Endometrium (tissue), 2 donors: Measurements from ENCODE around the gene VILL.
"Not testable (repeated sequence)": the region's sequence is repeated elsewhere in the genome, so short reads cannot be mapped to it uniquely, and the experiment has no call there.

ENCODE experiments used
- FAIRE-seq: peaks from 2 replicates; lab custom pipeline; 2012; peaks lifted over from hg19 to GRCh38; lab: Jason Lieb, UNC
- donor health status: control.
- donor health status: control.

The VILL gene

GRCh38 chr3:38036286-38036685 is 45.7 kb downstream of the VILL start:
- no peak for FAIRE-seq

GRCh38 chr3:38036906-38037305 is 46.3 kb downstream of the VILL start:
- FAIRE-seq = no peak

- no peak for FAIRE-seq
Measured at GRCh38 chr3:38038447-38038911, 47.9 kb downstream of the VILL start.

- FAIRE-seq = no peak
Measured at GRCh38 chr3:38039101-38039898, 48.7 kb downstream of the VILL start, which contains the start of gene DLEC1. DLEC1 (plus strand) TSS chr3:38039208; CDS start chr3:38039226, 18 bp downstream.

- FAIRE-seq = no peak
Measured at GRCh38 chr3:38039899-38040261, 49.3 kb downstream of the VILL start.

- no peak for FAIRE-seq
Measured at GRCh38 chr3:38040401-38040800, 49.8 kb downstream of the VILL start.

GRCh38 chr3:38043486-38043885 is 52.9 kb downstream of the VILL start:
- no peak for FAIRE-seq

GRCh38 chr3:38046027-38046426 is 55.4 kb downstream of the VILL start:
- FAIRE-seq = no peak

- FAIRE-seq = no peak
Measured at GRCh38 chr3:38046821-38047220, 56.2 kb downstream of the VILL start.

- no peak for FAIRE-seq
Measured at GRCh38 chr3:38047896-38048295, 57.3 kb downstream of the VILL start.

GRCh38 chr3:38049358-38050126 is 59.0 kb downstream of the VILL start:
- no peak for FAIRE-seq

- FAIRE-seq = no peak
Measured at GRCh38 chr3:38051131-38051530, 60.5 kb downstream of the VILL start.

GRCh38 chr3:38053286-38053685 is 62.7 kb downstream of the VILL start:
- FAIRE-seq = not testable (repeated sequence)

- FAIRE-seq = not testable (repeated sequence)
Measured at GRCh38 chr3:38053813-38054498, 63.4 kb downstream of the VILL start.

- FAIRE-seq = no peak
Measured at GRCh38 chr3:38054499-38055001, 64.0 kb downstream of the VILL start.
